ENCODE measurements around the gene ABCC3. TPM values are rescaled to one million over a fixed set of nuclear protein-coding genes. Genes with fewer than 3 reads are reported as not detected.

Gene ABCC3
- total RNA-seq, 6 donors from 2014 or later, result 34.2 to 268 (median 57.7) TPM

DNA sequence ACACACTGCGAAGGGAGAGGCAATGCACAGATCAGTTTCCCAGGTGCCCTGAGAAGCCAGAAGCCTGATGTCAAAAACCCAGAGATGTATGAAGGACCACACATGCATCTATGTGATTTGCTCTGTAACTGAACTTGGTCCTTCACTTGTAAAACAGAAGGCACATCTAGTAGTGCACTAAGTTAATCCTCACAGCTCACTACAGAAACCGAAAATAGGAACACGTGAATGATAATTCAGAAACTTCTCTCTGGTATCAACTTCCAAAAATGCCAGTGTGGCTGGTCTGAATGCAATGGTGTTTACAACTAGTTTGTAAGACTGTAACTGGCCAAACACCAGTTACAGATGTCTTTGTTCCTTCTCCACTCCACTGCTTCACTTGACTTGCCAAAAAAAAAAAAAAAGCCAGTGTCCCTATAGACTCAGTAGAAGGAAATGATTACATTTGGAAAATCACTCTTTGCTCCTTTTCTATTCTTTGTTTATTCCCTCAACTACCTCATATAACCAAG is 61.7 kb downstream of the ABCC3 start:
- TF ChIP-seq EP300 (IDR thresholded peaks at IDR 0.05) (no peak), POLR2A (IDR thresholded peaks at IDR 0.05) (no peak), POLR2AphosphoS5 (IDR thresholded peaks at IDR 0.05) (no peak)
- TF ChIP-seq, protein P1, sequence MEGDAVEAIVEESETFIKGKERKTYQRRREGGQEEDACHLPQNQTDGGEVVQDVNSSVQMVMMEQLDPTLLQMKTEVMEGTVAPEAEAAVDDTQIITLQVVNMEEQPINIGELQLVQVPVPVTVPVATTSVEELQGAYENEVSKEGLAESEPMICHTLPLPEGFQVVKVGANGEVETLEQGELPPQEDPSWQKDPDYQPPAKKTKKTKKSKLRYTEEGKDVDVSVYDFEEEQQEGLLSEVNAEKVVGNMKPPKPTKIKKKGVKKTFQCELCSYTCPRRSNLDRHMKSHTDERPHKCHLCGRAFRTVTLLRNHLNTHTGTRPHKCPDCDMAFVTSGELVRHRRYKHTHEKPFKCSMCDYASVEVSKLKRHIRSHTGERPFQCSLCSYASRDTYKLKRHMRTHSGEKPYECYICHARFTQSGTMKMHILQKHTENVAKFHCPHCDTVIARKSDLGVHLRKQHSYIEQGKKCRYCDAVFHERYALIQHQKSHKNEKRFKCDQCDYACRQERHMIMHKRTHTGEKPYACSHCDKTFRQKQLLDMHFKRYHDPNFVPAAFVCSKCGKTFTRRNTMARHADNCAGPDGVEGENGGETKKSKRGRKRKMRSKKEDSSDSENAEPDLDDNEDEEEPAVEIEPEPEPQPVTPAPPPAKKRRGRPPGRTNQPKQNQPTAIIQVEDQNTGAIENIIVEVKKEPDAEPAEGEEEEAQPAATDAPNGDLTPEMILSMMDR (IDR thresholded peaks at IDR 0.05), result no peak
- no peaks in the 10 kb centered on the region for H3K27me3 ChIP-seq
- no peak for ATAC-seq (ENCODE audit: low FRiP score in 2 of 2)
- no peak overlapping the region for H3K4me3 ChIP-seq
- peaks cover 9 to 40% (median 18%) of the 10 kb centered on the region in 4 donors for H3K4me1 ChIP-seq
- 85 to 88% methylated on average over 3 of the region's 3 CpGs for WGBS, 2 donors
- peaks cover 14 to 81% (median 63%) of the 10 kb centered on the region in 4 donors for H3K36me3 ChIP-seq
- no peak for DNase-seq
- H3K27ac ChIP-seq, result no peak overlapping the region
- H3K9me3 ChIP-seq, result no peaks in the 10 kb centered on the region

DNA sequence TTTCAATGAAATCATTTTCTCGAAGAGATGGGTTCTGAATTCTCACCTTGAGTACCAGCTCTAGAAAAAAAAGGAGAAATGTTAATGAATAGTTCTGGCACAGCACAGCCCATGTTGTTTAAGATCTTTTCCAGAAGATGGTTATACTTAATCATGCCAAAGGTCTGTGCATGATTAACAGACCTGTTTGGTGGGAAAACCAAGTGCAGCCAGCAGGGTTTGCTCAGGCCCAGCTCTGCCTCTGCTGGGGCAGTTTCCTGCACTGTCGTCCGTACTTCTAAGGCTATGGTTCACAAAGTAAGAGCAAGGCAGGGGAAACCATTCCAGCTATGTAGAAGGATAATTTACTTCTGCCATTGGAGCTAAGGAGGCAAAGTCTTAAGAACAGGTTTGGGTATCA is 62.4 kb downstream of the ABCC3 start:
- Histone ChIP-seq H3K27me3 (no peaks in the 10 kb centered on the region), H3K4me1 (peaks cover 6 to 34% (median 13%) of the 10 kb centered on the region in 4 donors), H3K4me3 (no peak overlapping the region), H3K9me3 (no peaks in the 10 kb centered on the region), H3K27ac (no peak overlapping the region), H3K36me3 (peaks cover 14 to 84% (median 63%) of the 10 kb centered on the region in 4 donors)
- ATAC-seq (ENCODE audit: low FRiP score in 2 of 2) (no peak), DNase-seq (no peak)
- TF ChIP-seq POLR2A (IDR thresholded peaks at IDR 0.05) (no peak), POLR2AphosphoS5 (IDR thresholded peaks at IDR 0.05) (no peak), EP300 (IDR thresholded peaks at IDR 0.05) (no peak)
- TF ChIP-seq, protein P1 (IDR thresholded peaks at IDR 0.05), result no peak
- WGBS, 2 donors, result 88 to 94% methylated on average over 3 of the region's 3 CpGs

DNA sequence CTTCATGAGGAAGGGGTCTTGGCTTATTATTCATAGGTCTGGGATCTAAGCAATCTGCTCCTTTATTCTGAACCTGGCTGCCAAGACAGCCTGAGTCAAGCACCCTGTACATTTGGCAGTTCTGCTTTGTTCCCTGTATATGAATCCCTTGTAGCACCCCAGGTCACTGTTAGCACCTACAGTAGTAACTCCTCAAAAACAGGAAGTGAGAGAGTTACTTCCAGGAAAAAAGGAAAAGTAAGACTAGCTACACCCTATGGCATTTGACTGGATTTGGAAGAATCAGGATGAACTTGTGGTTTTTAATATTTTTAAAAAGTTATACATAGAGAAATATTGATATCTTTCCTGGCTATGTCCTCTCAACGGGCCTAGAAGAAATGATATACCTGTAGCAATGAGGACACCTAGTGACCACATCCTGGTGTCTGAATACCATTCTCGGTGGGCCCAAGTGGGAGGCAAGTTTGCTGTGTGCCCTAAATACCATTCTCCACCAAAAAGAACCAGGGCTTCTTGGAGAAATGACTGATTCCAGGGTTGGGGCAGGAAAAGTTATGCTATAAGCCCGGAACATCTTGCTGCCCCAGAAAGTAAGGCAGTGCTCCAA is 63.1 kb downstream of the ABCC3 start:
- Histone ChIP-seq H3K36me3 (peaks cover 14 to 84% (median 63%) of the 10 kb centered on the region in 4 donors), H3K9me3 (no peaks in the 10 kb centered on the region), H3K27me3 (no peaks in the 10 kb centered on the region), H3K4me1 (peaks cover 3 to 28% (median 6%) of the 10 kb centered on the region in 4 donors), H3K4me3 (no peak overlapping the region), H3K27ac (no peak overlapping the region)
- 65 to 71% methylated on average over 3 of the region's 3 CpGs for whole genome bisulfite sequencing, 2 donors
- TF ChIP-seq POLR2AphosphoS5 (IDR thresholded peaks at IDR 0.05), result no peak
- TF ChIP-seq, protein P1 (IDR thresholded peaks at IDR 0.05), result no peak
- TF ChIP-seq POLR2A (IDR thresholded peaks at IDR 0.05), result no peak
- TF ChIP-seq EP300 (IDR thresholded peaks at IDR 0.05), result no peak
- no peak for ATAC-seq (ENCODE audit: low FRiP score in 2 of 2)
- DNase-seq, result no peak

DNA sequence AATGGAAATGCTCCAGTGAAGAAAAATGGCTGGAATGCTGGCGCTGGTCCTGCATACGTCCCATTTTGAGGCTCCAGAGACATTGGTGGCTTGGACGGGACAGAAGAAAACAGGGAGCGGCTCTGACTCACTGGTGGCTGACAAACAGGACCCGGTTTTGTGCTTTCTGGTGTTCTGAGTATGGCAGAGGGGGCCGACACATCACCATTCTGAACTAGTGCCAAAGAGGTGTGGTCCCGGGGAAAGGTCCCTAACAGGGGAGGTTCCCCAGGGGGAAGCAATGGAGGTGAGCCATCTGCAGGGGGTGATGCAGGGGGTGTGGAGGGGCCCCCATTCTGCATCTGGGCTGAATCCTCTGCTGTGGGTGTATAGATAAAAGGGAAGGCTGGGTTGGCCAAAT is 64.7 kb downstream of the ABCC3 start:
- TF ChIP-seq POLR2A (IDR thresholded peaks at IDR 0.05) (no peak), EP300 (IDR thresholded peaks at IDR 0.05) (no peak), POLR2AphosphoS5 (IDR thresholded peaks at IDR 0.05) (no peak)
- TF ChIP-seq, protein P1 (IDR thresholded peaks at IDR 0.05), result no peak
- Histone ChIP-seq H3K27me3 (no peaks in the 10 kb centered on the region), H3K4me1 (peaks cover 0 to 30% (median 10%) of the 10 kb centered on the region in 4 donors), H3K27ac (no peak overlapping the region), H3K9me3 (no peaks in the 10 kb centered on the region), H3K4me3 (no peak overlapping the region), H3K36me3 (peaks cover 14 to 78% (median 55%) of the 10 kb centered on the region in 4 donors)
- no peak for DNase-seq
- no peak for ATAC-seq (ENCODE audit: low FRiP score in 2 of 2)
- WGBS, 2 donors, result 87 to 93% methylated on average over 7 of the region's 7 CpGs

DNA sequence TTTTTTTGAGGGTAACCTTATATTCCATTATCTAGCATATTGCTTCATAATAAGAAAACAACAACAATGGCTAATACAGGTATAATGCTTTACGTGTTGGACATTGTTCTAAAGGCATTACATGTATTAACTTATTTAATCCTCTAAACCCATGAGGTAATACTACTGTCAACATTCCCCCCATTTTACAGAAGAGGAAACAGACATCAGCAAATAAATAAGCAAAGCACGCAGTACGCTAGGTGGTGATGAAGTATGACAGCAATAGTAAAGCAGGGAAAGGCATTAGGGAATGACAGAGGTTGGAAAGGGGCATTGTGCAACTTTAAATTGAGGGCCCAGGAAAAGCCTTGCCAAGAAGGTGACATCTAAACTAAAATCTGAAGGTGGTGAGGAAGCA is 68.5 kb downstream of the ABCC3 start:
- TF ChIP-seq POLR2A (IDR thresholded peaks at IDR 0.05), result no peak
- no peak for TF ChIP-seq EP300 (IDR thresholded peaks at IDR 0.05)
- TF ChIP-seq, protein P1 (IDR thresholded peaks at IDR 0.05), result no peak
- no peak for TF ChIP-seq POLR2AphosphoS5 (IDR thresholded peaks at IDR 0.05)

More for the DNA sequence above, 68.5 kb downstream of the ABCC3 start:
- Histone ChIP-seq H3K27ac (no peak overlapping the region), H3K9me3 (no peaks in the 10 kb centered on the region), H3K4me3 (no peak overlapping the region), H3K4me1 (peaks cover 14 to 42% (median 18%) of the 10 kb centered on the region in 4 donors), H3K27me3 (no peaks in the 10 kb centered on the region), H3K36me3 (peaks cover 4 to 42% (median 22%) of the 10 kb centered on the region in 4 donors)
- DNase-seq, result no peak
- 75 to 85% methylated on average over 3 of the region's 3 CpGs for WGBS, 2 donors
- no peak for ATAC-seq (ENCODE audit: low FRiP score in 2 of 2)

All from upper lobe of left lung (tissue), 6 donors.